HepG2 (cell line): ENCODE results near the gene BICDL2. TPM values are rescaled to one million over a fixed set of nuclear protein-coding genes. Genes with fewer than 3 reads are reported as not detected.

Source experiments
- ATF7 ChIP-seq, 2 experiments: fragments of 450-650 bp in 1 of 2; sonication (generic) in 1 of 2; formaldehyde crosslinking in 1 of 2; IDR thresholded peaks; 2 replicates each; pipeline versions ENCODE4 v1.4.0 to v1.6.1; 2016 to 2020; ENCODE audit warnings: antibody characterized with exemption in 1 of 2, mild to moderate bottlenecking in 1 of 2, missing genetic modification reagents in 1 of 2
- BRCA1 ChIP-seq: sonication (generic); formaldehyde crosslinking; IDR thresholded peaks from 2 replicates; pipeline ENCODE4 v1.4.0; 2020; ENCODE audit warnings: missing genetic modification reagents
- CHD4 ChIP-seq: fragments of 200-600 bp; sonication (generic); IDR thresholded peaks from 2 replicates; pipeline ENCODE4 v1.7.0; 2017; ENCODE audit warnings: mild to moderate bottlenecking, low read length, borderline replicate concordance
- EZH2 ChIP-seq: conservative IDR thresholded peaks from 2 replicates; pipeline ENCODE4 v1.6.1; 2012; ENCODE audit warnings: mild to moderate bottlenecking, low read depth, low read length, moderate library complexity
- GPN1 ChIP-seq: sonication (generic); formaldehyde crosslinking; IDR thresholded peaks from 2 replicates; pipeline ENCODE4 v1.5.1; 2020; ENCODE audit warnings: missing genetic modification reagents, borderline replicate concordance
- KIAA2018 ChIP-seq: sonication (generic); formaldehyde crosslinking; IDR thresholded peaks from 2 replicates; pipeline ENCODE4 v1.5.0; 2020; ENCODE audit warnings: mild to moderate bottlenecking, missing genetic modification reagents, borderline replicate concordance
- MAFK ChIP-seq, 2 experiments: IDR thresholded peaks in 1 of 2; conservative IDR thresholded peaks in 1 of 2; 2 replicates each; pipeline ENCODE4 v1.6.1; 2011; ENCODE audit warnings: improper control_type of control experiment in 2 of 2, low read length in 2 of 2
- MXD3 ChIP-seq: IDR thresholded peaks from 2 replicates; pipeline ENCODE4 v1.6.1; 2016; ENCODE audit warnings: mild to moderate bottlenecking, missing biosample characterization, missing genetic modification reagents
- POGZ ChIP-seq: sonication (generic); formaldehyde crosslinking; IDR thresholded peaks from 2 replicates; pipeline ENCODE4 v1.4.0; 2020; ENCODE audit warnings: mild to moderate bottlenecking, missing genetic modification reagents
- PRDM15 ChIP-seq: sonication (generic); formaldehyde crosslinking; IDR thresholded peaks from 2 replicates; pipeline ENCODE4 v1.4.0; 2020; ENCODE audit warnings: missing genetic modification reagents
- SNAPC5 ChIP-seq: sonication (generic); formaldehyde crosslinking; IDR thresholded peaks from 2 replicates; pipeline ENCODE4 v1.8.1; 2023; ENCODE audit warnings: mild to moderate bottlenecking, missing genetic modification reagents, borderline replicate concordance
- STAT5B ChIP-seq: sonication (generic); formaldehyde crosslinking; IDR thresholded peaks from 2 replicates; pipeline ENCODE4 v1.4.0; 2020; ENCODE audit warnings: missing genetic modification reagents
- TARDBP ChIP-seq: sonication (generic); formaldehyde crosslinking; IDR thresholded peaks from 2 replicates; pipeline ENCODE4 v1.8.0; 2022; ENCODE audit warnings: mild to moderate bottlenecking, missing genetic modification reagents
- ZBTB38 ChIP-seq: sonication (generic); formaldehyde crosslinking; IDR thresholded peaks from 2 replicates; pipeline ENCODE4 v1.5.1; 2020; ENCODE audit warnings: mild to moderate bottlenecking, missing genetic modification reagents
- ZNF274 ChIP-seq: sonication (generic); formaldehyde crosslinking; IDR thresholded peaks from 2 replicates; pipeline ENCODE4 v1.5.1; 2020; ENCODE audit warnings: mild to moderate bottlenecking, missing genetic modification reagents
- ZNF547 ChIP-seq: sonication (generic); formaldehyde crosslinking; IDR thresholded peaks from 2 replicates; pipeline ENCODE4 v1.5.1; 2020; ENCODE audit warnings: mild to moderate bottlenecking, missing genetic modification reagents
- ZSCAN31 ChIP-seq: sonication (generic); formaldehyde crosslinking; IDR thresholded peaks from 2 replicates; pipeline ENCODE4 v1.5.0; 2020; ENCODE audit warnings: low read depth, mild to moderate bottlenecking, missing genetic modification reagents
- polyA plus RNA-seq, 8 experiments: library from polyadenylated mRNA; depleted of rRNA in 3 of 8; stranded (reverse) in 7 of 8; unstranded in 1 of 8; fragments of >200 nt; fragmentation: Illumina TruSeq in 4 of 8; extraction: Trizol in 4 of 8; gene quantifications; 2 replicates each; pipeline versions ENCODE4 v1.2.1 to v1.2.3, GENCODE V29; 2011 to 2016; ENCODE audit warnings: low read depth in 4 of 8, missing spikeins in 1 of 8, mixed read lengths in 1 of 8; ENCODE audit not compliant: insufficient read depth in 1 of 8
- total RNA-seq, 5 experiments: library from RNA; depleted of rRNA; stranded (reverse); fragments of >200 nt; fragmentation: Illumina TruSeq; extraction: Trizol; gene quantifications; 2 replicates each; pipeline ENCODE4 v1.2.3, GENCODE V29; 2016; ENCODE audit warnings: low read depth in 1 of 5

BICDL2 gene
- total and polyA plus RNA-seq, 2 of the 13 experiments (the other 11 are each of a cell fraction or from before 2014, with no cell fraction given): 0.12 TPM; not detected in 1

GRCh38 chr16:3017794-3018506 is 18.8 kb downstream of the BICDL2 start, which contains the start of gene CLDN6 (continued):
- TF ChIP-seq KIAA2018 (CRISPR knock-in tag) (no peak), STAT5B (CRISPR knock-in tag) (no peak), MAFK (conservative IDR thresholded peaks at IDR 0.05 in 1 of 2, IDR thresholded peaks at IDR 0.05 in 1 of 2; ENCODE audit: low read length in 2 of 2) (no peak), MXD3 (CRISPR knock-in tag) (no peak; the same call in 1 of the 2 replicates), SNAPC5 (CRISPR knock-in tag) (no peak), GPN1 (CRISPR knock-in tag) (no peak), ZNF547 (CRISPR knock-in tag) (no peak), ZSCAN31 (no peak), POGZ (0 out of 2 replicates have a peak, but pooled peaks have one; percentile 13), TARDBP (no peak), ATF7 (IDR thresholded peaks at IDR 0.05) (peak; percentile 92), ATF7 (CRISPR knock-in tag; IDR thresholded peaks at IDR 0.05) (peak; percentile 72; the same call in 1 of the 2 replicates), BRCA1 (CRISPR knock-in tag) (no peak), PRDM15 (no peak), CHD4 (no peak), ZBTB38 (peak; percentile 80), ZNF274 (CRISPR knock-in tag) (no peak), EZH2 (no peak)
